Type B pancreatic cell (in vitro differentiated cells): ENCODE results near the gene FAT3. TPM values are rescaled to one million over a fixed set of nuclear protein-coding genes. Genes with fewer than 3 reads are reported as not detected.

ENCODE experiments used
- DNase-seq: peaks from one replicate; pipeline ENCODE4 v3.0.0; 2021; ENCODE audit warnings: mixed read lengths; ENCODE audit not compliant: unreplicated experiment; ENCODE audit errors: extremely low spot score
- H3K27ac Mint-ChIP-seq: 2 replicates; pipeline ENCODE4 v1.8.0; 2021; ENCODE audit warnings: mild to moderate bottlenecking, mixed read lengths
- H3K27me3 Mint-ChIP-seq: 2 replicates; pipeline ENCODE4 v1.8.0; 2021; ENCODE audit warnings: mixed read lengths
- H3K36me3 Mint-ChIP-seq: 2 replicates; pipeline ENCODE4 v1.8.0; 2021; ENCODE audit warnings: mixed read lengths
- H3K4me1 Mint-ChIP-seq: one replicate; pipeline ENCODE4 v1.8.0; 2021; ENCODE audit warnings: mixed read lengths; ENCODE audit not compliant: unreplicated experiment
- H3K4me3 Mint-ChIP-seq: 2 replicates; pipeline ENCODE4 v1.8.0; 2021; ENCODE audit warnings: mild to moderate bottlenecking, mixed read lengths
- H3K9me3 Mint-ChIP-seq: 2 replicates; pipeline ENCODE4 v1.8.0; 2021; ENCODE audit warnings: mixed read lengths
- CTCF ChIP-seq: fragments of 200-600 bp; sonication (generic); conservative IDR thresholded peaks from 2 replicates; pipeline ENCODE4 v1.5.0; 2021; ENCODE audit warnings: antibody characterized with exemption, mild to moderate bottlenecking
- total RNA-seq: library from RNA; stranded (reverse); gene quantifications from 2 replicates; pipeline ENCODE4 v1.2.1, GENCODE V29; 2021; ENCODE audit warnings: low replicate concordance

The FAT3 gene
- total RNA-seq, 1 donor from 2014 or later = 70.0 TPM

- H3K4me3 Mint-ChIP-seq = no peak overlapping the region
- peak; percentile 64 for TF ChIP-seq CTCF
- DNase-seq = no peak
- H3K27ac Mint-ChIP-seq = no peak overlapping the region
- H3K9me3 Mint-ChIP-seq = no peaks in the 10 kb centered on the region
- H3K4me1 Mint-ChIP-seq = peaks cover 9% of the 10 kb centered on the region
- no peaks in the 10 kb centered on the region for H3K36me3 Mint-ChIP-seq
- peaks cover 3% of the 10 kb centered on the region for H3K27me3 Mint-ChIP-seq
Measured at GRCh38 chr11:92211576-92212167, 12.9 kb upstream of the FAT3 start.

- no peak overlapping the region for H3K27ac Mint-ChIP-seq
- no peaks in the 10 kb centered on the region for H3K36me3 Mint-ChIP-seq
- DNase-seq = no peak
- no peaks in the 10 kb centered on the region for H3K9me3 Mint-ChIP-seq
- H3K4me3 Mint-ChIP-seq = no peak overlapping the region
- no peak for TF ChIP-seq CTCF
- peaks cover 9% of the 10 kb centered on the region for H3K4me1 Mint-ChIP-seq
- peaks cover 7% of the 10 kb centered on the region for H3K27me3 Mint-ChIP-seq
Measured at GRCh38 chr11:92212530-92212929, 12.1 kb upstream of the FAT3 start.

- Mint-ChIP-seq H3K4me1 (peaks cover 5% of the 10 kb centered on the region), H3K4me3 (no peak overlapping the region), H3K27ac (no peak overlapping the region)
Measured at GRCh38 chr11:92216789-92217188, 7.8 kb upstream of the FAT3 start.

GRCh38 chr11:92219476-92219875 lies 5.1 kb upstream of the FAT3 start:
- no peak overlapping the region for H3K4me3 Mint-ChIP-seq
- H3K27me3 Mint-ChIP-seq = peaks cover 24% of the 10 kb centered on the region
- H3K27ac Mint-ChIP-seq = no peak overlapping the region
- TF ChIP-seq CTCF = no peak
- DNase-seq = no peak
- no peaks in the 10 kb centered on the region for H3K9me3 Mint-ChIP-seq
- peaks cover 26% of the 10 kb centered on the region for H3K4me1 Mint-ChIP-seq
- no peaks in the 10 kb centered on the region for H3K36me3 Mint-ChIP-seq

More at GRCh38 chr11:92216789-92217188, 7.8 kb upstream of the FAT3 start:
- no peak for DNase-seq
- peaks cover 10% of the 10 kb centered on the region for H3K27me3 Mint-ChIP-seq
- H3K9me3 Mint-ChIP-seq = no peaks in the 10 kb centered on the region
- H3K36me3 Mint-ChIP-seq = no peaks in the 10 kb centered on the region
- TF ChIP-seq CTCF = no peak

GRCh38 chr11:92222701-92223100 lies 1.9 kb upstream of the FAT3 start:
- Mint-ChIP-seq H3K4me1 (peaks cover 28% of the 10 kb centered on the region), H3K4me3 (peak overlapping the region; percentile 73), H3K9me3 (no peaks in the 10 kb centered on the region), H3K27me3 (peaks cover 24% of the 10 kb centered on the region), H3K27ac (no peak overlapping the region), H3K36me3 (no peaks in the 10 kb centered on the region)
- TF ChIP-seq CTCF = no peak
- DNase-seq = no peak

- Mint-ChIP-seq H3K27me3 (peaks cover 26% of the 10 kb centered on the region), H3K4me3 (peak overlapping the region; percentile 98), H3K9me3 (no peaks in the 10 kb centered on the region), H3K27ac (peak overlapping the region; percentile 79), H3K4me1 (peaks cover 39% of the 10 kb centered on the region), H3K36me3 (no peaks in the 10 kb centered on the region)
- no peak for TF ChIP-seq CTCF
- no peak for DNase-seq
Measured at GRCh38 chr11:92224054-92224406, 588 bp upstream of the FAT3 start.
